HG02588 (cell line): ENCODE data around the gene STING1.
"Not testable (repeated sequence)": the region's sequence is repeated elsewhere in the genome, so short reads cannot be mapped to it uniquely, and the experiment has no call there.

Source experiments
- ATAC-seq: cut with Tn5 transposase; IDR thresholded peaks from one replicate; pipeline ENCODE4 v1.9.1; 2021; ENCODE audit warnings: mild to moderate bottlenecking, moderate library complexity; ENCODE audit not compliant: unreplicated experiment

STING1 gene

GRCh38 chr5:139440416-139440815, 42.1 kb downstream of the STING1 start:
- not testable (repeated sequence) for ATAC-seq

- peak; percentile 85 for ATAC-seq
These were observed 43.3 kb downstream of the STING1 start, which contains the start of gene DNAJC18 for GRCh38 chr5:139439013-139439903. Gene DNAJC18 (minus strand): TSS chr5:139439525. CDS start chr5:139439445, 80 bp downstream.

GRCh38 chr5:139438707-139439012, 43.9 kb downstream of the STING1 start:
- no peak for ATAC-seq

GRCh38 chr5:139435676-139436075, 46.9 kb downstream of the STING1 start:
- no peak for ATAC-seq

GRCh38 chr5:139431706-139432105, 50.9 kb downstream of the STING1 start:
- no peak for ATAC-seq

GRCh38 chr5:139430015-139430414, 52.5 kb downstream of the STING1 start:
- no peak for ATAC-seq

- no peak for ATAC-seq
These were observed 56.2 kb downstream of the STING1 start for GRCh38 chr5:139426203-139426885.
